IMR-90 (cell line): ENCODE measurements around the gene NAP1L1. TPM values are rescaled to one million over a fixed set of nuclear protein-coding genes. Genes with fewer than 3 reads are reported as not detected.
A peak's percentile ranks its signal among the peaks of the same experiment; 100 is the strongest.

Source experiments
- ATAC-seq: fragments of 200-7000 bp; cut with Tn5 transposase; 2 replicates; pipeline ENCODE4 v1.9.1; 2020; ENCODE audit warnings: low read depth, mild to moderate bottlenecking, moderate library complexity
- BruUV-seq: library from RNA; stranded (reverse); fragments of 400-500 nt; replicated peaks from 2 replicates; lab custom pipeline; 2021; lab: Mats Ljungman, UMichigan
- CTCF ChIA-PET: fragments of 300-600 bp; formaldehyde crosslinking; extraction: SDS; loops from one replicate; lab custom pipeline; 2021; ENCODE audit warnings: antibody characterized with exemption; lab: Yijun Ruan, JAX
- POLR2A ChIA-PET: fragments of 300-600 bp; sonication (Branson Sonifier 250); formaldehyde crosslinking; loops from one replicate; lab custom pipeline; 2022; ENCODE audit warnings: antibody characterized with exemption; ENCODE audit not compliant: unreplicated experiment; lab: Charles Lee
- DNase-seq: peaks from one replicate; pipeline ENCODE4 v3.0.0; 2013
- H2AFZ ChIP-seq: replicated peaks from 2 replicates; pipeline ENCODE3; 2013; ENCODE audit warnings: low read length, mild to moderate bottlenecking; ENCODE audit not compliant: poor library complexity
- H2AK5ac ChIP-seq: 2 replicates; pipeline ENCODE4 v1.6.1; 2013; ENCODE audit warnings: low read depth, low read length, inconsistent platforms
- H2AK9ac ChIP-seq: replicated peaks from 2 replicates; pipeline ENCODE3; 2013; ENCODE audit warnings: mild to moderate bottlenecking, low read depth, low read length, moderate library complexity; ENCODE audit not compliant: poor library complexity
- H2BK120ac ChIP-seq: 2 replicates; pipeline ENCODE4 v1.6.1; 2013; ENCODE audit warnings: low read depth, low read length, inconsistent platforms
- H2BK15ac ChIP-seq: 3 replicates; pipeline ENCODE4 v1.6.1; 2013; ENCODE audit warnings: low read depth, low read length, inconsistent platforms
- H2BK20ac ChIP-seq: 2 replicates; pipeline ENCODE4 v1.6.1; 2013; ENCODE audit warnings: low read depth, mild to moderate bottlenecking, inconsistent platforms, low read length, moderate library complexity
- H2BK5ac ChIP-seq: 2 replicates; pipeline ENCODE4 v1.6.1; 2013; ENCODE audit warnings: mild to moderate bottlenecking, low read depth, low read length, inconsistent platforms; ENCODE audit not compliant: poor library complexity, severe bottlenecking
- H3K14ac ChIP-seq: replicated peaks from 2 replicates; pipeline ENCODE4 v1.6.1; 2013; ENCODE audit warnings: low read depth, low read length, inconsistent platforms
- H3K18ac ChIP-seq: 2 replicates; pipeline ENCODE4 v1.6.1; 2013; ENCODE audit warnings: low read depth, low read length, control low read depth
- H3K23ac ChIP-seq: 2 replicates; pipeline ENCODE4 v1.6.1; 2013; ENCODE audit warnings: low read depth, low read length, inconsistent platforms
- H3K27ac ChIP-seq: 2 replicates; pipeline ENCODE4 v1.5.1; 2013; ENCODE audit warnings: mild to moderate bottlenecking, control low read depth, low read length; ENCODE audit not compliant: insufficient read depth
- H3K27me3 ChIP-seq: 2 replicates; pipeline ENCODE4 v1.6.1; 2013; ENCODE audit warnings: low read length; ENCODE audit not compliant: control insufficient read depth, insufficient read depth
- H3K36me3 ChIP-seq: 2 replicates; pipeline ENCODE4 v1.6.1; 2013; ENCODE audit warnings: low read length, mixed read lengths; ENCODE audit not compliant: control insufficient read depth, insufficient read depth
- H3K4ac ChIP-seq: 2 replicates; pipeline ENCODE4 v1.6.1; 2013; ENCODE audit warnings: low read depth, low read length, inconsistent platforms
- H3K4me1 ChIP-seq: 2 replicates; pipeline ENCODE4 v1.6.1; 2013; ENCODE audit warnings: low read length, mixed read lengths; ENCODE audit not compliant: control insufficient read depth, insufficient read depth
- H3K4me2 ChIP-seq: 2 replicates; pipeline ENCODE4 v1.6.1; 2013; ENCODE audit warnings: low read depth, mild to moderate bottlenecking, control low read depth, low read length, moderate library complexity
- H3K4me3 ChIP-seq: 2 replicates; pipeline ENCODE4 v1.5.1; 2013; ENCODE audit warnings: low read depth, mild to moderate bottlenecking, control low read depth, low read length, moderate library complexity; ENCODE audit not compliant: insufficient read depth
- H3K56ac ChIP-seq: 2 replicates; pipeline ENCODE4 v1.6.1; 2013; ENCODE audit warnings: low read length, inconsistent platforms; ENCODE audit not compliant: insufficient read depth; ENCODE audit errors: extremely low read depth
- H3K79me1 ChIP-seq, 2 experiments: 2 replicates each; pipeline ENCODE4 v1.6.1; 2013; ENCODE audit warnings: low read length in 2 of 2, inconsistent platforms in 1 of 2, low read depth in 1 of 2
- H3K9ac ChIP-seq: 2 replicates; pipeline ENCODE4 v1.6.1; 2013; ENCODE audit warnings: low read depth, low read length, control low read depth
- H3K9me1 ChIP-seq: 2 replicates; pipeline ENCODE4 v1.6.1; 2013; ENCODE audit warnings: low read length, inconsistent platforms; ENCODE audit not compliant: insufficient read depth
- H3K9me3 ChIP-seq: 2 replicates; pipeline ENCODE4 v1.6.1; 2013; ENCODE audit warnings: low read length; ENCODE audit not compliant: control insufficient read depth, insufficient read depth
- H4K20me1 ChIP-seq: 2 replicates; pipeline ENCODE4 v1.6.1; 2013; ENCODE audit warnings: low read length, inconsistent platforms; ENCODE audit not compliant: insufficient read depth
- H4K5ac ChIP-seq: 2 replicates; pipeline ENCODE4 v1.6.1; 2013; ENCODE audit warnings: mild to moderate bottlenecking, low read depth, low read length, control low read depth
- H4K8ac ChIP-seq, 2 experiments: 2 replicates each; pipeline ENCODE4 v1.6.1; 2013; ENCODE audit warnings: low read depth in 2 of 2, low read length in 2 of 2, control low read depth in 1 of 2, inconsistent platforms in 1 of 2
- H4K91ac ChIP-seq: 2 replicates; pipeline ENCODE4 v1.6.1; 2013; ENCODE audit warnings: low read depth, low read length, inconsistent platforms; ENCODE audit not compliant: insufficient read depth
- BHLHE40 ChIP-seq: fragments of 150-350 bp; IDR thresholded peaks from 2 replicates; pipeline ENCODE4 v1.6.1; 2016; ENCODE audit warnings: mild to moderate bottlenecking, low read depth, low read length
- CEBPB ChIP-seq: IDR thresholded peaks from 2 replicates; pipeline ENCODE4 v1.6.1; 2012; ENCODE audit warnings: low read depth, low read length, improper control_type of control experiment
- CHD1 ChIP-seq: IDR thresholded peaks from 2 replicates; pipeline ENCODE4 v1.6.1; 2012; ENCODE audit warnings: low read depth, low read length, improper control_type of control experiment
- CTCF ChIP-seq: conservative IDR thresholded peaks from 2 replicates; pipeline ENCODE4 v1.5.1; 2012; ENCODE audit warnings: mild to moderate bottlenecking, low read depth, low read length, improper control_type of control experiment
- ELK1 ChIP-seq: fragments of 150-350 bp; IDR thresholded peaks from 2 replicates; pipeline ENCODE4 v1.6.1; 2016; ENCODE audit warnings: low read depth, mild to moderate bottlenecking, low read length, moderate library complexity, borderline replicate concordance
- FOS ChIP-seq: fragments of 150-350 bp; IDR thresholded peaks from 2 replicates; pipeline ENCODE4 v1.6.1; 2016; ENCODE audit warnings: low read depth, low read length
- MAFK ChIP-seq: IDR thresholded peaks from 2 replicates; pipeline ENCODE4 v1.6.1; 2012; ENCODE audit warnings: low read depth, low read length, improper control_type of control experiment
- MAZ ChIP-seq: IDR thresholded peaks from 2 replicates; pipeline ENCODE4 v1.6.1; 2012; ENCODE audit warnings: low read depth, mild to moderate bottlenecking, low read length, improper control_type of control experiment, moderate library complexity, borderline replicate concordance
- MXI1 ChIP-seq: IDR thresholded peaks from 2 replicates; pipeline ENCODE4 v1.6.1; 2012; ENCODE audit warnings: low read depth, mild to moderate bottlenecking, low read length, moderate library complexity, borderline replicate concordance
- NFE2L2 ChIP-seq: fragments of 150-350 bp; IDR thresholded peaks from 2 replicates; pipeline ENCODE4 v1.6.1; 2016; ENCODE audit warnings: low read depth, mild to moderate bottlenecking, low read length
- POLR2A ChIP-seq: IDR thresholded peaks from 2 replicates; pipeline ENCODE4 v1.6.1; 2012; ENCODE audit warnings: mild to moderate bottlenecking, low read depth, low read length
- RAD21 ChIP-seq: IDR thresholded peaks from 2 replicates; pipeline ENCODE4 v1.6.1; 2012; ENCODE audit warnings: low read length, improper control_type of control experiment
- RCOR1 ChIP-seq: IDR thresholded peaks from 2 replicates; pipeline ENCODE4 v1.6.1; 2012; ENCODE audit warnings: mild to moderate bottlenecking, low read length, improper control_type of control experiment; ENCODE audit not compliant: insufficient replicate concordance
- RFX5 ChIP-seq: IDR thresholded peaks from 2 replicates; pipeline ENCODE4 v1.8.0; 2012; ENCODE audit warnings: low read depth, mild to moderate bottlenecking, low read length, moderate library complexity
- SMC3 ChIP-seq: fragments of 150-350 bp; IDR thresholded peaks from 2 replicates; pipeline ENCODE4 v1.6.1; 2016; ENCODE audit warnings: low read depth, mild to moderate bottlenecking, antibody characterized with exemption, low read length, moderate library complexity
- USF2 ChIP-seq: fragments of 150-350 bp; IDR thresholded peaks from 2 replicates; pipeline ENCODE4 v1.6.1; 2017; ENCODE audit warnings: mild to moderate bottlenecking, antibody characterized with exemption, low read length, low read depth
- WGBS, 2 experiments: methylation state at CpG; one replicate each; pipeline versions ENCODE4 v1.1.5 to v1.1.7; 2013; ENCODE audit warnings: missing lambda C conversion rate in 2 of 2; ENCODE audit not compliant: insufficient read length in 1 of 2; ENCODE audit errors: extremely low coverage in 2 of 2; 5-methylcytosine and 5-hydroxymethylcytosine counted together
- dilution Hi-C: fragments of 300-500 bp; cut with HindIII; formaldehyde crosslinking; loops from one replicate; pipeline ENCODE4 v1.14.3; 2018; ENCODE audit warnings: low sequenced_read_pairs; ENCODE audit not compliant: unreplicated experiment
- in situ Hi-C: fragments of 300-500 bp; cut with MboI; formaldehyde crosslinking; loops from 3 replicates; pipeline ENCODE4 v1.14.3; 2019; ENCODE audit warnings: low sequenced_read_pairs, inconsistent platforms, mixed read lengths
- intact Hi-C: fragments of 100-400 bp; cut with micrococcal nuclease; formaldehyde crosslinking; loops from 2 replicates; pipeline ENCODE4 v1.10.0; 2022
- polyA plus RNA-seq, 3 experiments: library from polyadenylated mRNA; depleted of rRNA; stranded (reverse); fragments of >200 nt; gene quantifications; 2 replicates each; pipeline ENCODE4 v1.2.3, GENCODE V29; 2012; ENCODE audit warnings: low replicate concordance in 1 of 3
- total RNA-seq: library from RNA; depleted of rRNA; stranded (reverse); fragments of >200 nt; gene quantifications from 2 replicates; pipeline ENCODE4 v1.2.3, GENCODE V29; 2012

The NAP1L1 gene
- total and polyA plus RNA-seq, 2 of the 4 experiments (the other 2 are of a cell fraction): 86.4 to 200 TPM

- H2AK9ac ChIP-seq: peak overlapping the region; percentile 44
- no peak overlapping the region for H3K9ac ChIP-seq
- dilution Hi-C loops (no loop called here), intact Hi-C loops (no loop called here), in situ Hi-C loops (no loop called here)
- BruUV-seq: no TSS peak
- H2BK5ac ChIP-seq: no peak overlapping the region
- ChIA-PET CTCF (no interaction called here), POLR2A (no interaction called here)
- H3K9me3 ChIP-seq: no peaks in the 10 kb centered on the region
- peak overlapping the region; percentile 69 for H2BK120ac ChIP-seq
- peaks cover 10% of the 10 kb centered on the region for H3K9me1 ChIP-seq
- ATAC-seq: no peak
- H3K56ac ChIP-seq: no peak overlapping the region
- no peak overlapping the region for H3K4me3 ChIP-seq
- no peak overlapping the region for H2AFZ ChIP-seq
- H3K14ac ChIP-seq: no peak overlapping the region
- H3K27me3 ChIP-seq: no peaks in the 10 kb centered on the region
- H3K23ac ChIP-seq: no peak overlapping the region
- H4K20me1 ChIP-seq: no peaks in the 10 kb centered on the region
- no CpG with 5 or more reads among the region's 4 CpGs for WGBS, 2 experiments
- peak overlapping the region; percentile 77 for H2AK5ac ChIP-seq
- no peak for TF ChIP-seq FOS
- no peak for TF ChIP-seq NFE2L2
- no peak for TF ChIP-seq RCOR1
- TF ChIP-seq CTCF: no peak
- TF ChIP-seq MAFK: no peak
- TF ChIP-seq MXI1: no peak
- no peak for TF ChIP-seq RFX5
- no peak for TF ChIP-seq USF2
- no peak for TF ChIP-seq BHLHE40
- TF ChIP-seq SMC3: no peak
- TF ChIP-seq RAD21: no peak
- no peak for TF ChIP-seq ELK1
- TF ChIP-seq CEBPB: no peak
- TF ChIP-seq POLR2A: no peak
- no peak for TF ChIP-seq CHD1
- TF ChIP-seq MAZ: no peak
- no peak overlapping the region for H4K5ac ChIP-seq
- H3K4me2 ChIP-seq: no peak overlapping the region
- no peak overlapping the region for H4K8ac ChIP-seq
- H3K36me3 ChIP-seq: no peaks in the 10 kb centered on the region
- no peak overlapping the region for H4K91ac ChIP-seq
- no peak overlapping the region for H3K18ac ChIP-seq
- peaks cover 0 to 11% of the 10 kb centered on the region in 2 experiments for H3K79me1 ChIP-seq
- peaks cover 13% of the 10 kb centered on the region for H3K4me1 ChIP-seq
- H2BK15ac ChIP-seq: no peak overlapping the region
- no peak overlapping the region for H3K27ac ChIP-seq
- peak overlapping the region; percentile 36; the same call in 1 of the 2 replicates for H2BK20ac ChIP-seq
- 0 out of 2 replicates have a peak overlapping the region, but pooled peaks have one; percentile 25 for H3K4ac ChIP-seq
- DNase-seq: no peak
Measured at GRCh38 chr12:76013603-76014002, 70.9 kb downstream of the NAP1L1 start.
